Fibroblast of mammary gland (primary cell): ENCODE results near the gene UGT2A2.
A peak's percentile ranks its signal among the peaks of the same experiment; 100 is the strongest.

Experiments
- DNase-seq: peaks from one replicate; pipeline ENCODE4 v3.0.0-alpha.2; 2010; ENCODE audit warnings: low read depth
- H3K4me3 ChIP-seq: 2 replicates; pipeline ENCODE4 v1.5.1; 2011; ENCODE audit warnings: low read depth, mild to moderate bottlenecking, low read length, moderate library complexity; ENCODE audit not compliant: control insufficient read depth
- TF ChIP-seq, protein P1 (sequence below): conservative IDR thresholded peaks from 2 replicates; pipeline ENCODE4 v1.5.1; 2011; ENCODE audit warnings: low read depth, low read length, inconsistent platforms; ENCODE audit not compliant: control insufficient read depth, insufficient read depth

Gene UGT2A2

DNA sequence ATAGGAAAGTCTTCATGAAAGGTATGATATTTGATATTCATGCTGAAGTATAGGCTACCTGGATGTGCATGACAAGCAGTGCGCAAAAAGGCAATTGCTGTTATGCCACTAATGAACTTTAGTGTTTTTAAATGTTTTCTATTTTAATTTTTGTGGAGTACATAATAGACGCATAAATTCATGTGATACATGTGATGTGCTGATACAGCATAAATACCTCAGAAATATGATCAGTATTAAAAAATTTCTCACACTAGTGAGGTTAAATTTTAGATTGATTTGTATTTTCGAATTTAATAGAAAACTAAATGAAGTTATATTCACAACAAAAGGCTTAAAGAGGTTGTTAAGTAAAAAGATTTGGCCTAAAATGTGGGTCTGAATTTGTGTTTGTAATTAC lies 11.4 kb upstream of the UGT2A2 start:
- TF ChIP-seq, protein P1, sequence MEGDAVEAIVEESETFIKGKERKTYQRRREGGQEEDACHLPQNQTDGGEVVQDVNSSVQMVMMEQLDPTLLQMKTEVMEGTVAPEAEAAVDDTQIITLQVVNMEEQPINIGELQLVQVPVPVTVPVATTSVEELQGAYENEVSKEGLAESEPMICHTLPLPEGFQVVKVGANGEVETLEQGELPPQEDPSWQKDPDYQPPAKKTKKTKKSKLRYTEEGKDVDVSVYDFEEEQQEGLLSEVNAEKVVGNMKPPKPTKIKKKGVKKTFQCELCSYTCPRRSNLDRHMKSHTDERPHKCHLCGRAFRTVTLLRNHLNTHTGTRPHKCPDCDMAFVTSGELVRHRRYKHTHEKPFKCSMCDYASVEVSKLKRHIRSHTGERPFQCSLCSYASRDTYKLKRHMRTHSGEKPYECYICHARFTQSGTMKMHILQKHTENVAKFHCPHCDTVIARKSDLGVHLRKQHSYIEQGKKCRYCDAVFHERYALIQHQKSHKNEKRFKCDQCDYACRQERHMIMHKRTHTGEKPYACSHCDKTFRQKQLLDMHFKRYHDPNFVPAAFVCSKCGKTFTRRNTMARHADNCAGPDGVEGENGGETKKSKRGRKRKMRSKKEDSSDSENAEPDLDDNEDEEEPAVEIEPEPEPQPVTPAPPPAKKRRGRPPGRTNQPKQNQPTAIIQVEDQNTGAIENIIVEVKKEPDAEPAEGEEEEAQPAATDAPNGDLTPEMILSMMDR, result no peak
- H3K4me3 ChIP-seq, result no peak overlapping the region
- DNase-seq, result no peak

DNA sequence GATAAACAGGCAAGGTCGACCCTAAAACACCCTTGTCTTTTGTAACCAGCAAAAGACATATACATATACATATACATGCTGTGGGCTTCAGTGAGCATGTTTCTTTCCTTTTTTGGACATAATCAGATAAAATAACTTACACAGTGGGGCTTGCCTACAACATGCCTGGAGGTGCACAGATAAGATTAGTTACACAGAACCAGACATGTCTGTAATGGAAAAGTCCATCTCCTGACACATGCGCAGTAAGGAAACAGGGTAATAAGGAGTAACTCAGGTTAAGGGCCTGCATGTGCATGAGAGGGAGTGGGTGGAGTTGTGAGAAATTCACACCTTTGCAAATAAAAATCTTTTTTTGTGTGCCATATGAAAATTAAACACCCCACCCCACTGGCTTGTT lies 10.2 kb upstream of the UGT2A2 start:
- TF ChIP-seq, protein P1, result no peak

DNA sequence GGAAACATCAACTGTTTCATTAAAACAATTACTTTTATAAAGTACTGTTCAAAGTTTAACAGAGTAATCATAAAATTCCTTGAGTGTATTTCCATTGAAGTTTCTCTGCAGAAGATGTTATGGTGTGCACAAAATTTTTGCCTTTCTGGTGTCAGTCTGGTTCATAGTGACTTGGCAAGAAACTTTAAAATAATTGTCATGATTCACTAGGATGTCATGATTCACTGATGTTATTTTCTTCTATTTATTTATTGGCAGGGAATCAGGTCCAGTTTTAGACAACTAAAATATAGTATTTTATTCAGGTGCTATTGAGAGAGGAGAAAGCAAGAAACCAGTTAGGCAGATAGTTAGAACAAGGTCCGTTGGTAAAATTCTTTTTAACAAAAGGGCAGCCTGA lies 9.8 kb upstream of the UGT2A2 start:
- H3K4me3 ChIP-seq, result no peak overlapping the region
- TF ChIP-seq, protein P1, result no peak
- no peak for DNase-seq

More for the DNA sequence above, 10.2 kb upstream of the UGT2A2 start:
- no peak overlapping the region for H3K4me3 ChIP-seq
- no peak for DNase-seq

DNA sequence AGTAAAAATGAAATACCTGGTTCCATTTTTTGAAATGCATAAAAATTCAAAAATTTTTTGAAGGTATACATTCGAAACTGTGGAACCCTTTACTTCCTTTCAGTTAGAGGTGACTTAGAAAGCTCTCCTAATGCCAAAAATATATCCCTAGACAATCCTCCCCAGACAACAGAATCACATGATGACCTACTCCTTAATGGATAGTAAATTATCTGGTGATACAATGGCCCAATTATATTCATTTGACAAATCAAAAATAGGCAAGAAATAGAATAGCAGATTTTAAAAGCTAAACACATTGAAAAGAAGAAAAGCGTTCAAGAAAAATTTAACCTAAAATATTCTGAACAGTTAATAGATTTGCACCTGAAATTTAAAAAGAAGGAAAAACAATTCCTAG lies 3.5 kb upstream of the UGT2A2 start:
- H3K4me3 ChIP-seq, result no peak overlapping the region
- DNase-seq, result no peak
- TF ChIP-seq, protein P1, result no peak

DNA sequence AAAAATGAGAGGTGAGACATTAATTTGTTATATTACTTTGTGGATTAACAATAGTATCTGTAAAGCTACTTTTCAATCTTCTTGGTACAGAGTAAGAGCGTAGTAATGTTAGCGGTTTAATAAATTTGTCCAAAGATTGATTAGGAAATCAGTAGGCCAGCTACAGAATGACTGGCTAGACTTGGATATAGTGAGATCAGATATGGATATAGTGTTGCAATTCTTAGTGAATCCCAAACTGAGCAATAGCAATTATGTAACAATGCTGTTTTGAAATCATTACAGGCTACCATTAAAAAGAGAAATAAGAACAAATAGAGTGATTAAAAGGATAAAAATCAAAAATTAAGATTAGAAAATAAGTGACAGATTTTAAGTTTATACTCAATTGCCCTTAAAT lies 847 bp upstream of the UGT2A2 start:
- DNase-seq, result no peak
- TF ChIP-seq, protein P1, result no peak

DNA sequence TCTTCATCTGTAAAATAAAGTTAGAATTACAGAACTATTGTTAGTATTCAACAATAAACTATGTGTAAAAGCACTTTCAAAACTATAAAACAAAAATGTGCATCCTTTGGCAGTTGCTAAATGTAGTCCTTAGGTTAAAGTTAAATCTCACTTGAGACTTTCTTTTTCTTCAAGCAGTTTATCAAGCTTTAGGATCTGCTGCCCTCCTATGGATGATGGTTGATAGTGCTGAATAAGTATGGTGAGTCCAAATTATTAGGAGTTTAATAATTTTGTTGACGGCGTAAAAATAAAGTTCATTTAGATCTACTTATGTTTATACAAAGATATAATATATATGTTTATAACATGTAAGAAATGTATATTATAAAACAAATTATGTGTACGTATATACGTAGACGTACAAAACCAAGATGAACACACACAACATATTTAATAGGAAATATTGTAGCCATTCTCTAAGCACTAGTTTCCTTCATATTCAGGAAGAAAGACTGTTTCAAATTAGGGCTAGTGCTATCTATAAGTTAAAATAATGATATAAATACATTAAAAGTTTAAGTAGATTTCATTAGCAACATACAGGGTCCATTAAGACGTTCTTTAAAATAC lies 22.3 kb downstream of the UGT2A2 start:
- TF ChIP-seq, protein P1, result peak; percentile 45
- DNase-seq, result peak; percentile 43
- H3K4me3 ChIP-seq, result no peak overlapping the region

More for the DNA sequence above, 847 bp upstream of the UGT2A2 start:
- H3K4me3 ChIP-seq, result no peak overlapping the region

DNA sequence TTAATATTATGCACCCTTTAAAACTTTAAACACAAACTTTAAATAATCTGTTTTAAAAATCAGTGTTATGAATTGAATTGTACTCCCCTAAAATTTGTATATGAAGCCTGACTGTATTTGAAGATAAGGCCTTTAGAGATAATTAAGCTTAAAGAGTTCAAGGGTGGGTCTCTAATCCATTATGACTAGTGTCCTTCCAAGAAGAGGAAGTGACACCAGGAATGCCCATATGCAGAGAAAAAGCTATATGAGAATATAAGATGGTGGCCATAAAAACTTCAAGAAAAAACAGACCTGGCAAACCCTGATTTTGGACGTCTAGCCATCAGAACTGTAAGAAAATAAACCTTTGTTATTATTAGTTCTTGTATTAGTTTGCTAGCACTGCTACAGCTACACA lies 29.0 kb downstream of the UGT2A2 start:
- H3K4me3 ChIP-seq, result no peak overlapping the region
- TF ChIP-seq, protein P1, result no peak
- DNase-seq, result no peak
